ELR (cell line): ENCODE measurements around the gene PHACTR2.
"Not testable (repeated sequence)": the region's sequence is repeated elsewhere in the genome, so short reads cannot be mapped to it uniquely, and the experiment has no call there.

ENCODE experiments used
- DNase-seq: peaks from one replicate; pipeline ENCODE4 v3.0.0-alpha.2; 2015; ENCODE audit warnings: low read depth

PHACTR2 gene

DNA sequence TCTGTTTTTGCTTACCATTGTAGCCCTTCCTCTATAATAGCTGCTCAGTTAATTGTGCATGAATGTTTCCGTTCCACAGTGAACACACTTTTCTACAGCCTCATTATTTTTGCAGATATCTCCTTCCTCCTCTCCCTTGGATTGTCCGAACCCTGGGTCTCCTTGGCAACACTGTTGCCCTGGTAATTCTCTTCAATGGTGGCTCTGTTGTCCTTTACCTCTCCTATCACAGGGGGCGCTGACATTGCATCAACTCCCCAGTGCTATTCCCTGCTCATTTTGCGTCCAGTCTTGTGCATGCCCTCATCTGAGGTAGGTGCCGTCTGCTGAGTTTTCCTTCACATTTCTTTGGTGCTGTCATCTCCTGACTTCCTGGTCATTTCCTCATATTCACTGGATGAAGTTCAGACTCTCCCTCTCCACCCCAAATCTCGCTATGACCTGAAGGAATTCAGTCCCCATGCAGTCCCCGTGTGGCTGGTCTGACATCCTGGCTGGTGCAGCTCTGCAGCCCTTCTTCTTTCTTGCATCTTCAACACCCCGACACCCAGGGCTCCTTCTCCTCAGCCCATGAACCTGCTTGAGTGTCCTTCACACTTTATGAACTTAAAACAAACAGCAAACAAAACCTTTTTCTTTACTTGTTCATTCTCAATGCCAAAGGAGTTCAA is 21.1 kb downstream of the PHACTR2 start:
- no peak for DNase-seq

DNA sequence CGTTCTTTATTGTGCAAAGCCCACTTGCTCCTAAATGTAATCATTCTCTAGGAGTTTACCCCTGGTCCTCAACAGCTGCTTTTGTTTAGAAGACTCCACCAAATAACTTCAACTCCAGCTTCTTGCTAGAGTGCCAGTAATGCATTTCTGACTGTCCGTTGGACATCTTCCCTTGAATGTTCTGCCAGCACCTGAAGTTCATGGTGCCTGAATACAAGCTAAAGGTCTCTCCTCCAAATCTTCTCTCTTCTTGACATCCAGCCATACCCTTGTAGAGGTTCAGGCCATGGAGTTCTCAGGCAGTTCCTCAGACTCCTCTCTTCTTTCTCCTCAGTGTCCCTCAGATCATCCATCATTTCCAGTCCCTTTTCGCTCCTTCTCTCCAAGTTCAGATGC is 21.7 kb downstream of the PHACTR2 start:
- no peak for DNase-seq

DNA sequence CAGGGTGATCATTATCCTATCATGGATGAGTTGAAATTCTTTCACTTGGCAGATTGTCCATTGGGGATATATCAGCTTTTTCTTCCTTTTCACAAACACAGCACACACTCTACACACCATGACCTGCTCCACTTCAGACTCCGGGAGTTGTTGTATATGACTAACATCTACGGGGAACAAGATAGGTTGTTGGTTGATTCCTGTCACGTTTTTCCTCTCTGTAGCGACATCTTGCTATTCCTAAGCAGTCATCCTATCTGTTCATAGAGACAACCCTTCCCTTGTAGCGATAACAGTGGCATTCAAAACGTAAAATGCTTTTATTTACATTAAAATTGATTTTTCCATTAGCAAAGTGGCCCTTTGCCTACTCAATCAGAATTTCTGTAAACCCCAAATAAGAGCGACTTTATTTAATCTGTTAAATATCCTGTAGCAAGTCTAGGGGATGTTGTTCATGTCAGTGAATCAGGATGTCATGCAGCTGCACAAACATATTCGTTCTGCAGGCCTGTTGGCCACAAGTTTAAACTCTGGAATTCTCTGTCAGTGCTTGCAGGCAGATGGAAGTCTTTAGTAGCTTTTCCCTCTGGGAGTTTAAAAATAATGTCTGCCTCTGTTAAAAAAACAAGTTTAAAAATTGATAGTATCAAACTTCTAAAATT is 23.1 kb downstream of the PHACTR2 start:
- DNase-seq = no peak

DNA sequence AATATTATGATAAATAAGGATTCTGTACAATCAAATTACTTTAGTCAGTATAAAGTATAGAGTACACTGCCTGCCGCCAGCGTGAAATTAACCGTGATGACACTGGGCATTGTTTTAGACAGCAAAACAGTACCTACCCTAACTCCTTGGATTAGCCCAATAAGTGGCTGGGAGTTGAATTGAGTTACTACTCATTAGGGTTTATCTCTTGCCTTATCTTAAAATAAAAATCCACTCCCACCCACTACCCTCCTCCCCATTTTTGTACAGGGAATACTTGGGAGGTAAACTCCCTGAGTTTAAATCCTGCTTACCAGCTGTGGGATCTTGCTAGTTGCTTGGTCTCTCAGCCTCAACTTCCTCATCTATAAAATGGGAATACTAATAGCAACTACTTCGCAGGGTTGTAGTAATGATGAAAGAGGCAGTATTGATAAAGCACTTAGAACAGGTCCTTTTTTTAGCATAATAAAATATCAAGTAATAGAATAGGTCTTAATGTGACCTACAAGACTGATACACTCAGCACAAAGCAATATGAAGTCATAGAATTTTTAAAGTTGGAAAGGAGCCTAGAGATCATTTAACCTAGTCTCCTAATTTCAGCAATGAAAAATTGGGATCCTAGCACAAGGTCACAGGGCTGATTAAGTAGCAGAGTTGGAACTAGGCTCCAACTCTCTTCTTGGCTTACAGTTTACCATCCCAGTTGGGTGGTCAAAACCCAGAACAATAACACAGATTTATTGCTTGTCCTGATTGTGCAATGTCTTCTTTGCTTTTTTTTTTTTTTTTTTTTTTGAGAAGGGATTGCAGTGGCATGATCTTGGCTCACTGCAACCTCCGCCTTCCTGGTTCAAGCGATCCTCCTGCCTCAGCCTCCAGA is 23.8 kb downstream of the PHACTR2 start:
- no peak for DNase-seq

DNA sequence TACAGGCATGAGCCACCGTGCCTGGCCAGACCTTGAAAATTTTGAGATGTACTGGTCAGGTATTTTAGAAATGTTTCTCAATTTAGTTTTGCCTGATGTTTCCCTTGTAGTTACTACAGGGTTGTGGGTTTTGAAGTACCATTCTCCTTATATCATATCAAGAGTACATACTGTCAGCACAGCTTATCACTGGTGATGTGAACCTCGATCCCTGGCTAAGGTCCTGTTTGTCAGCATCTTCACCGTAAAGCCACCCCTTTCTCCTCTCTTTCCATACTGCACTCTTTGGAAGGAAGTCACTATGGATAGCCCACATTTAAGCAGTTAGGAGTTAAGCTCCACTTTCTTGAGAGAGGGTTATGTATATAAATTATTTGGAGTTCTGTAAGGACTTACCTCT is 27.8 kb downstream of the PHACTR2 start:
- no peak for DNase-seq

DNA sequence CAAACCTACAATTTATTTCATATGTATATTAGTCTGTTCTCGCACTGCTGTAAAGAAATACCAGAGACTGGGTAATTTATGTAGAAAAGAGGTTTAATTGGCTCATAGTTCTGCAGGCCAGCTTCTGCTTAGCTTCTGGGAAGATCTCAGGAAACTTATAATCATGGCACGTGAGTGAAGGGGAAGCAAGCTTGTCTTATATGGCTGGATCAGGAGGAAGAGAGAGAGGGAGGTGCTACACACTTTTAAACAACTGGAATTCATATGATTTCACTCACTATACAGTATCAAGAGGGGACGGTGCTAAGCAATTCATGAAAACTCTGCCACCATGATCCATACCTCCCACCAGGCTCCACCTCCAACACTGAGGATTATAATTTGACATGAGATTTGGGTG is 29.9 kb downstream of the PHACTR2 start:
- DNase-seq = no peak

DNA sequence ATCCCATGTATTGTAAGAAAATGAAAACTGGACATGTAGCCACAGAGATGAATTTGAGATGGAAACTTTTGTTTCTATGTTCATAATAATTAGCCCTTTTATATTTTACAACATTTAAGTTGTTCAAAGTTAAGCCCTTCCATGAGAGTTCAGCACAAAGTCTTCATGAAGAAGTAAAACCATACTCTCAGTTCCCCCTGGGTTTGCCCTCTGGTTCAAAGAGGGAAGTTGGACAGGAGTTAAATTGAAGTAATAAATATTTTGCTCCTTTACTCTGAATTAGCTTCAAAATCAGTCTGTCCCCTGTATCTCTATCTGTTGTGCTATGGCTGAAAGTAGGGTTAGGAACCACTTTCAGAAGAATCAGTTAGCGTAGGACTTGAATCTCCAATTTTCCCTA is 31.1 kb downstream of the PHACTR2 start:
- no peak for DNase-seq

DNA sequence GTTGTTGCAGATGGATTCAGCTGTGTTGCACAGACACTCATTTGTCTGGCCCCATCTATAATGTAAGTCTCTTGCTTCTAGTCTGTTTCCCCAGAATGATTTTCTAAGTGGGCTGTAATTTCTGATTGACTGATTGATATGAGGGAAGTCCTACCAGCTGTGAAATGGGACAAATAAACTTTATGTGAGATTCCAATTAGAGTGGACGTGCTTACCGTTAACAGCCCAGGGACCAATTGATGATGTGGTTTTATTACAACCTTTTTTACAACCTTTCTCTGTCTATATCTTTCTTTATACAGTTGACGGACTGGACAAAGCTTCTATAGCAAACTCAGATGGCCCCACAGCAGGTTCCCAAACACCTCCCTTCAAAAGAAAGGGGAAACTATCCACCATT is 33.9 kb downstream of the PHACTR2 start:
- DNase-seq = no peak

DNA sequence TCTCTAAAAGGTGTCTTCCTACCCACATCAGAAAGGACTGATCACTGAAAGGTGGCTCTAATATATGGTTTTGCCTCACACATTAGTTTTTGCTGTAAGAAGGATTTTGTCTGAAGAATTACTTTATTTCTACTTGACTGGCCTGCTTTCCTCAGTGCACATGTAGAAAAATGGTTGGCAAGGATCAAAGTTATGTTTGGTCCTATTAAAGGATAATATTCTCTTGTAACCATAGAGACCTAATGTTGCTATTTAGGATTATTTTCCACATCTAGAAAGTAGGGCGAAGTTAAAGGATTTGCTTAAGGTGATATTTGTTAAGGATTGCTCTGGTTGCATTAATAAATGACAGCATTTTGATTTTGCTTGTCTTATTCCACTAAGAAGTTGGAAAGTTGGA is 40.7 kb downstream of the PHACTR2 start:
- DNase-seq = no peak

DNA sequence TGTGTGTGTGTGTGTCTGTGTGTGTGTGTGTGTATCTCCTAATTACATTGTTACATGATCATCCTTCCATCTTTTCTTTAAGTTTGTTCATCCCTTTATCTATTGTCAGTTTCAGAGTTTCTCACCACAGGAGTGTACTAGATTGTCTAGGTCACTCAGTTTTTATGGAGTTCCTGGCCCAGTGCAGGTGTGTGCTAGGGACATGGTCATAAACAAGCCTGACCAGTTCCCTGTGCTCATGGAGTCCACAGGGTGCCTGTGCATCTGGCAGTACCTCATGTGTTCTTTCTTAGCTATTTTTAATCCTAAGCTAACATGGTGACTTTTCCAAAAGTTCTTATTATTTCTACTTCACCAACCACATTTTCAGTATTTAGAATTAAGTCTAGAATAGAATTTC is 43.9 kb downstream of the PHACTR2 start:
- no peak for DNase-seq

DNA sequence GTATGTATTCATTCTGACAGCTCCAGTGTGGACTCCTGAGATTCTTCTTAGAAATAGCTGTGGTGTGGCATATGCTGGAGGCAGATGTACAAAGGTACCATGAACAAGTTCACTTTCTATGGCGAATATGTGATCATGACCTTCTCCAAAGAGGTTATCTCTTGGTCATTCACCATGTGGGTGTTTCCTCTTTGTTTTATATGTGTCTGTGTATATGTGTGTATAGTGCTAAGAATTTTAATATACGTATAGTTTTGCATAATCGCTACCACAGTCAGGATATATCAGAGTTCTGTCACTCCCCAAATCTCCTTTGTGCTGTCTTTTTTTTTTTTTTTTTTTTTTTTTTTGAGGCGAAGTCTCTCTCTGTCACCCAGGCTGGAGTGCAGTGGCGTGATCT is 47.1 kb downstream of the PHACTR2 start:
- no peak for DNase-seq

DNA sequence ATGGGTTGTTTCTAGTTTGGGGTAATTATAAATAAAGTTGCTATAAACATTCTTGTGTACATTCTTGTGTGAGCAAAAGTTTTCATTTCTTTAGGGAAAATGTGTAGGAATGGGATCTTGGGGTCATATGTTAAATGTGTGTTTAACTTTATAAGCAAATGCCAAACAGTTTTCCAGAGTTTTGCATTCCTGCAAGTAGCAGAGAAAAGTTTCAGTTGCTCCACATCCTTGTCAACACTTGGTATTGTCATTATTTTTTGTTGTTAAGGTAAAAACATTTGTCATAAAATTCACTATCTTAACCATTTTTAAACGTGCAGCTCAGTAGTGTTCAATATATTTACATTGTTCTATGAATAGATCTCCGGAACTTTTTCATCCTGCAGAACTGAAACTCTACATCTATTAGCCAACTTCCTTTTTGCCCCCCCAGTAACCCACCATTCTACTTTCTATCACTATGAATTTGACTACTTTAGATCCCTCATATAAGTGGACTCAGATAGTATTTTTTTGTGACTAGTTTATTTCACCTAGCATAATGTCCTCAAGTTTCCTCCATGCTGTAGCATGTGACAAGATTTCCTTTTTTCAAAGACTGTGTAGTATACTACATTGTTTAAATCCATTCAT is 48.4 kb downstream of the PHACTR2 start:
- no peak for DNase-seq

DNA sequence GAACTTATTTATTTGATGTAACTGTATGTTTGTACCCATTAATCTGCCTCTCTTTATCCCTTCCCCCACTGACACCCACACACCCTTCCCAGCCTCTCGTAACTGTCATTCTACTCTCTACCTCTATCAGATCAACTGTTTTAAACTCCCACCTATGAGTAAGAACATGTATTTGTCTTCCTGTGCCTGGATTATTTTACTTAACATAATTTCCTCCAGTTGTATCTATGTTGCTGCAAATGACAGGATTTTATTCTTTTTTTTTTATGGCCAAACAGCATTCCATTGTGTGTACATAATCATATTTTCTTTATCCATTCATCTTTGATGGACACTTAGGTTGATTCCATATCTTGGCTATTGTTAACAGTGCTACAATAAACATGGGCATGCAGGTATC is 49.3 kb downstream of the PHACTR2 start:
- no peak for DNase-seq

DNA sequence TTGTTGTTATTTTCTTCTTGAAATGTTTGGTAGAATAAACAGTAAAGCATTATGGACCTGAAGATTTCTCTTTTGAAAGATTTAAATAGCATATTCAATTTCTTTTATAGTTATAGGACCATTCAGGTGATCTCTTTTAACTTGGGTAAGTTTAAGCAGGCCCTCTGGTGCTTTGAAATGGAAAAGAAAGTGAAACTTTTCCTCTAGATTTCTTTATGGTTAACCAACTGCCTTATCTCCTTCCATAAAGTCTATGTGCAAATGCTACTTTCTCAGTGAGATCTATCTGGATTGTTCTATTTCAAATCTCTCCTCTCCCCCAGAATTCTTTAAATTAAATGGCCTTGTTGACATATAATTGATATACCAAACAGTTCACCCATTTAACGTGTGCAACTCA is 54.0 kb downstream of the PHACTR2 start:
- DNase-seq = no peak

DNA sequence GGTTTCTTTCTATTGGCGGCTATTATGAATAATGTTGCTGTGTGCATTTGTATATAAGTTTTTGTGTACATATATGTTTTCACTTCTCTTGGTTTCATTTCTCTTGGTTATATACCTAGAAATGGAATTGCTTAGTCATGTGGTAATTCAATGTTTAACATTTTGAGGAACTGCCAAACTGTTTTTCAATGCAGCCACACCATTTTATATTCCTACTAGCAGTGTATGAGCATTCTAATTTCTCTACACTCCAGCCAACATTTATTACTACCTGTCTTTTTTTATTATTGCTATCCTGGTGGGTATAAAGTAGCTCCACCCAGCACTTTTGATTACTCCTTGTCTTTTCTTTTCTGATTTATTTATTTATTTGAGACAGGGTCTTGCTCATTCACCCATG is 54.8 kb downstream of the PHACTR2 start:
- DNase-seq = no peak

DNA sequence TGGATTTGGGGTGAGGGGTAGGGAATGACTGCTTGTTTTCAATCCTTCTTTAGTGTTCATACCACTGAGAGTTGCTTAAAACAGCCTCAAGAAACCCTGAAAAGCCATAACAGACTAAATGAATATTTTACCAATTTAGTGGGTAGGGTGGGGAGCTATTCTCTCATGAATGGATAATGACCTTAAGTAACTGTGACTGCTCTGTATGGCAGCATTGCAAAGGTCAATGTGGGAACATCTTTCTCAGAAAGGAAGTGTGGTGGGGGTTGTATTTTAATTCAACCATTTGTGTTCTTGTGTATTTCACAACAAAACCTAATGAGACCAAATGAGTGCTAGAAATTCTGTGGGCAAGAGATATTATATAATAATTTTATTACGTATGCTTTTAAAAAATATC is 55.7 kb downstream of the PHACTR2 start:
- no peak for DNase-seq

DNA sequence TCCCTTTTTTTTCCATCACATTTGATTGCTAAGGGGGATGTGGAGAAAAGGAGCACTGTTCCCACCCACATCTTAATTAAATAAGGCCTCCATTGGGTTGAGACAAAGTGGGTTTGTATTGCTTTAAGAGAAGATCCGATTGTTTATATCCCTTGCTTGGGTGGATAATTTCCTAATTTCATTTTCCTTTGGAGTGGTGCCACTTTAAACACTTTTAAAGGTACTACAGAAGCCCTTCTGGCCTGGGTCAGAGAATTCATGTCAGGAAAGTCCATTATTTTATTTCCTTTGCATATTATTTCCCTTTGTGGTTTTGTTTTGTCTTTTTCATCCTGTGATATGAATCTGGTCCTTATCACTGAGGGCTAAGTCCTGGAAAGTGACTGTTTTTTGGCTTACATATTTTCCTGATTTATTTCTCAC is 56.9 kb downstream of the PHACTR2 start:
- DNase-seq = no peak

DNA sequence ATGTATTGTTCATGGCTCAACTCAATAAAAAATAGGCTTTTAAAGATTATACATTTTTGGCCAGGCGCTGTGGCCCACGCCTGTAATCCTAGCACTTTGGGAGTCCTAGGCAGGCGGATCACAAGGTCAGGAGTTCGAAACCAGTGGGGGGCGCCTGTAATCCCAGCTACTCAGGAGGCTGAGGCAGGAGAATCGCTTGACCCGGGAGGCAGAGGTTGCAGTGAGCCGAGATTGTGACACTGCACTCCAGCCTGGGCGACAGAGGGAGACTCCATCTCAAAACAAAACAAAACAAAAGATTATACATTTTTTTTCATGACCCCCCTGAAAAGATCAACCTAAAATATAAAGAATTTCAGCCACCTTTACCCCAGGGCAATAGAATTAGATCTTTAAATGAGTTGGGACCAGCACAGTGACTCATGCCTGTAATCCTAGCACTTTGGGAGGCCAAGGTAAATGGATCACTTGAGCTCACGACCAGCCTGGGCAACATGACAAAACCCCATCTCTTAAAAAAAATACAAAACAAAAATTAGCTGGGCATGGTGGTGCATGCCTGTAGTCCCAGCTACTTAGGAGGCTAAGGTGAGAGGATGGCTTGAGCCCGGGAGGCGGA is 60.4 kb downstream of the PHACTR2 start:
- DNase-seq = not testable (repeated sequence)

DNA sequence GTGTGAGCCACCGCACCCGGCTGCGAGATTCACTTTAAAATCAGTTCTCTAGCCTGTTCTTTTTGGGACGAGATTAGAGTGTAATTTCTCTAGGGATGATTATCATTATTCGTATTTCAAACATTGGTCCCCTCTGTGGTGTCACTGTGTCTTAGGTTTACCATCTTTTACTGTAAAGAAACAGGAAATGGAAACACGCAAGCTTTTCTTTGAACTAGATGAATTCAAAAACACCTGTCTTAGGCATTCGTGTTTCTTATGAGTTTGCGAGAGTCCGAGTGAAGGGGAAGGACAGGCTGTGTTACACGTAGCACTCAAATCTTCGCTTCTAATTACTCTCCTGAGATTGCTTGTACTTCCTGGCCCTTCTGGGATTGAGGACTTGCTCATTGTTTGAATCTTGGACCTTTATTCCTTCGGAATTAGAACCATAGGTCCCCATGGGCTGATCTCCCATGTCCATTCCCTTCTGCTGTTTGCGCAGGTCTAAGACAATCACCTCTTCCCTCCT is 61.6 kb downstream of the PHACTR2 start:
- no peak for DNase-seq

DNA sequence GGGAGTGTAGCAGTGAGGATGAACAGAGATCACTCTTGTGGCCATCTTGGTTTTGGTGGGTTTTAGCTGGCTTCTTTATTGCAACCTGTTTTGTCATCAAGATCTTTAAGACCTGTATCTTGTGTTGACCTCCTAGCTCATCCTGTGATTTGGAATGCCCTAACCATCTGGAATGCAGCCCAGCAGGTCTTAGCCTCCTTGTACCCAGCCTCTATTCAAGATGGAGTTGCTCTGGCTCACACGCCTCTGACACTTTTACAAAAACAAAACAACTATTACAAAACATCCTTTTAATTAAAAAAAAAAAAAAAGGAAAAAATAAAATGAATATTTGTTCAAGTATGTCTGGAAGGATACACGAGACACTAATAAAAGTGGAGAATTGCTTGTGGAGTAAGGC is 62.4 kb downstream of the PHACTR2 start:
- no peak for DNase-seq

DNA sequence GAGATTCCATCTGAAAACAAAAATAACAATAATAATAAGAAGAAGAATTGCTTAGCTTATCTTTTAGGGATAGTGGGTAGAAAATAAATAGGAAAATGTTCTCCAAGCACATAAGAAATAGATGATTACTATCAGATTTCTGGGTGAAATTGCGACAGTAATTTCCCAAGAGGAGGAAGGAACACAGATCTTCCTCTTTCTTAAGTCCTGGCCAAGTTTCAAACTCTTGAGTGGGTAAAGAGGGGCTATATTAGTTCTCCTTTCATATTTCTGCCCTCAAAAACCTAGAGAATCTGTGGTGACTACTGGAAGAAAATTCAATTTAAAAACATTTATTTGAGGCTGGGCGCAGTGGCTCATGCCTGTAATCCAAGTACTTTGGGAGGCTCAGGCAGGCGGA is 63.7 kb downstream of the PHACTR2 start:
- no peak for DNase-seq
